GM03348 (cell line): ENCODE results near the gene KIF13A.
"Not testable (repeated sequence)": the region's sequence is repeated elsewhere in the genome, so short reads cannot be mapped to it uniquely, and the experiment has no call there.

Source experiments
- DNase-seq: peaks from one replicate; pipeline ENCODE4 v3.0.0; 2012; ENCODE audit warnings: low spot score

Gene KIF13A

GRCh38 chr6:17785094-17785787 is 202.2 kb downstream of the KIF13A start:
- DNase-seq: no peak

- no peak for DNase-seq
These were observed 207.4 kb downstream of the KIF13A start for GRCh38 chr6:17780061-17780460.

GRCh38 chr6:17771609-17772008 is 215.8 kb downstream of the KIF13A start:
- DNase-seq: no peak

GRCh38 chr6:17768881-17769280 is 218.6 kb downstream of the KIF13A start:
- no peak for DNase-seq

GRCh38 chr6:17768388-17768787 is 219.0 kb downstream of the KIF13A start:
- DNase-seq: peak; percentile 16

GRCh38 chr6:17762651-17763050 is 224.8 kb downstream of the KIF13A start:
- no peak for DNase-seq

- DNase-seq: no peak
These were observed 229.3 kb downstream of the KIF13A start for GRCh38 chr6:17758119-17758518.

GRCh38 chr6:17754254-17754653 is 233.2 kb downstream of the KIF13A start:
- DNase-seq: no peak

GRCh38 chr6:17745324-17745723 is 242.1 kb downstream of the KIF13A start:
- DNase-seq: not testable (repeated sequence)

GRCh38 chr6:17744757-17745308 is 242.6 kb downstream of the KIF13A start:
- DNase-seq: not testable (repeated sequence)

GRCh38 chr6:17744019-17744756 is 243.2 kb downstream of the KIF13A start:
- no peak for DNase-seq

GRCh38 chr6:17741507-17741906 is 245.9 kb downstream of the KIF13A start:
- no peak for DNase-seq

GRCh38 chr6:17740559-17741220 is 246.7 kb downstream of the KIF13A start:
- no peak for DNase-seq

GRCh38 chr6:17737704-17738252 is 249.7 kb downstream of the KIF13A start:
- no peak for DNase-seq

GRCh38 chr6:17735311-17735710 is 252.1 kb downstream of the KIF13A start:
- DNase-seq: not testable (repeated sequence)

- DNase-seq: no peak
These were observed 257.2 kb downstream of the KIF13A start for GRCh38 chr6:17730078-17730704.

GRCh38 chr6:17729223-17730077 is 258.0 kb downstream of the KIF13A start:
- DNase-seq: no peak

GRCh38 chr6:17728551-17729222 is 258.7 kb downstream of the KIF13A start:
- no peak for DNase-seq

GRCh38 chr6:17725083-17725482 is 262.4 kb downstream of the KIF13A start:
- DNase-seq: peak; percentile 56

- no peak for DNase-seq
These were observed 263.1 kb downstream of the KIF13A start for GRCh38 chr6:17724341-17724740.
